ENCODE results near the gene DISC1.

GRCh38 chr1:231925864-231926263, 299.3 kb downstream of the DISC1 start:
- TF ChIP-seq POLR2A (IDR thresholded peaks at IDR 0.05; ENCODE audit: low read depth, low read length) (no peak), TAF1 (IDR thresholded peaks at IDR 0.05; ENCODE audit: borderline replicate concordance, low read depth, low read length) (no peak)

Data from GM12892 (cell line).